Endothelial cell (in vitro differentiated cells): ENCODE data around the gene UBE2E2. TPM values are rescaled to one million over a fixed set of nuclear protein-coding genes. Genes with fewer than 3 reads are reported as not detected.

Experiments used
- DNase-seq: peaks from one replicate; pipeline ENCODE4 v3.0.0; 2021; ENCODE audit warnings: low spot score
- H3K27ac Mint-ChIP-seq: one replicate; pipeline ENCODE4 v1.8.0; 2021; ENCODE audit warnings: mixed read lengths, inconsistent platforms; ENCODE audit not compliant: unreplicated experiment
- H3K27me3 Mint-ChIP-seq: one replicate; pipeline ENCODE4 v1.8.0; 2021; ENCODE audit warnings: mild to moderate bottlenecking, moderate library complexity, mixed read lengths, inconsistent platforms; ENCODE audit not compliant: unreplicated experiment
- H3K36me3 Mint-ChIP-seq: one replicate; pipeline ENCODE4 v1.8.0; 2021; ENCODE audit warnings: mild to moderate bottlenecking, low read depth, mixed read lengths, inconsistent platforms; ENCODE audit not compliant: unreplicated experiment
- H3K4me1 Mint-ChIP-seq: one replicate; pipeline ENCODE4 v1.8.0; 2021; ENCODE audit warnings: mild to moderate bottlenecking, mixed read lengths, inconsistent platforms; ENCODE audit not compliant: unreplicated experiment
- H3K4me3 Mint-ChIP-seq: one replicate; pipeline ENCODE4 v1.8.0; 2021; ENCODE audit warnings: mild to moderate bottlenecking, mixed read lengths, inconsistent platforms; ENCODE audit not compliant: unreplicated experiment
- H3K9me3 Mint-ChIP-seq: one replicate; pipeline ENCODE4 v1.8.0; 2021; ENCODE audit warnings: mixed read lengths, inconsistent platforms; ENCODE audit not compliant: unreplicated experiment
- total RNA-seq: library from RNA; stranded (reverse); fragmentation: NEBNext Ultra II Directional; extraction: Animal tissue kit (Norgen Biotek cat#: 25700); gene quantifications from one replicate; pipeline ENCODE4 v1.2.1, GENCODE V29; 2021; ENCODE audit not compliant: unreplicated experiment
- TF ChIP-seq, protein P1 (sequence below): fragments of 200-600 bp; sonication (generic); IDR thresholded peaks from one replicate; pipeline ENCODE4 v1.5.0; 2021; ENCODE audit warnings: antibody characterized with exemption; ENCODE audit not compliant: unreplicated experiment

Gene UBE2E2
- total RNA-seq, 1 donor from 2014 or later, result 46.9 TPM

DNA sequence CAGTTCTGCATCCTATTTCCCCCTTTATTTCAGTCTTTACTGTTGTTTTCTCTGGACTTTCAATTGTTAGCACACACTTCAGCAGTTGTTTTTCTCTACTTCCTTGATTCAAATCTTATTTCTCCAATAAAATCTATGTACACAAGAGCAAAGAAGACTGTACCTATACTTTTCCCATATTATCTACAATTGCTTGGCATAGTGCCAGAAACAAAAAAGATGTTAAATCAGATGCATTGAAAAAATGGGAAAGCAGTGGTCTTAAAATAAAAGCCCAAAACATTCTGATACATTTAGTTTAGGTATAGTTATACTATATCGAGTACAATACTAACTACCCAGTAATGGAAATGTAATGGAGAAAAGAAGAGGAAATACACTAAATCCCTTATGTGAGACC lies 265.1 kb downstream of the UBE2E2 start:
- no peaks in the 10 kb centered on the region for H3K9me3 Mint-ChIP-seq
- peaks cover 20% of the 10 kb centered on the region for H3K4me1 Mint-ChIP-seq
- H3K27me3 Mint-ChIP-seq, result peaks cover 3% of the 10 kb centered on the region
- no peaks in the 10 kb centered on the region for H3K36me3 Mint-ChIP-seq
- TF ChIP-seq, protein P1, sequence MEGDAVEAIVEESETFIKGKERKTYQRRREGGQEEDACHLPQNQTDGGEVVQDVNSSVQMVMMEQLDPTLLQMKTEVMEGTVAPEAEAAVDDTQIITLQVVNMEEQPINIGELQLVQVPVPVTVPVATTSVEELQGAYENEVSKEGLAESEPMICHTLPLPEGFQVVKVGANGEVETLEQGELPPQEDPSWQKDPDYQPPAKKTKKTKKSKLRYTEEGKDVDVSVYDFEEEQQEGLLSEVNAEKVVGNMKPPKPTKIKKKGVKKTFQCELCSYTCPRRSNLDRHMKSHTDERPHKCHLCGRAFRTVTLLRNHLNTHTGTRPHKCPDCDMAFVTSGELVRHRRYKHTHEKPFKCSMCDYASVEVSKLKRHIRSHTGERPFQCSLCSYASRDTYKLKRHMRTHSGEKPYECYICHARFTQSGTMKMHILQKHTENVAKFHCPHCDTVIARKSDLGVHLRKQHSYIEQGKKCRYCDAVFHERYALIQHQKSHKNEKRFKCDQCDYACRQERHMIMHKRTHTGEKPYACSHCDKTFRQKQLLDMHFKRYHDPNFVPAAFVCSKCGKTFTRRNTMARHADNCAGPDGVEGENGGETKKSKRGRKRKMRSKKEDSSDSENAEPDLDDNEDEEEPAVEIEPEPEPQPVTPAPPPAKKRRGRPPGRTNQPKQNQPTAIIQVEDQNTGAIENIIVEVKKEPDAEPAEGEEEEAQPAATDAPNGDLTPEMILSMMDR, result no peak
- no peak overlapping the region for H3K27ac Mint-ChIP-seq
- no peak for DNase-seq
- H3K4me3 Mint-ChIP-seq, result no peak overlapping the region

DNA sequence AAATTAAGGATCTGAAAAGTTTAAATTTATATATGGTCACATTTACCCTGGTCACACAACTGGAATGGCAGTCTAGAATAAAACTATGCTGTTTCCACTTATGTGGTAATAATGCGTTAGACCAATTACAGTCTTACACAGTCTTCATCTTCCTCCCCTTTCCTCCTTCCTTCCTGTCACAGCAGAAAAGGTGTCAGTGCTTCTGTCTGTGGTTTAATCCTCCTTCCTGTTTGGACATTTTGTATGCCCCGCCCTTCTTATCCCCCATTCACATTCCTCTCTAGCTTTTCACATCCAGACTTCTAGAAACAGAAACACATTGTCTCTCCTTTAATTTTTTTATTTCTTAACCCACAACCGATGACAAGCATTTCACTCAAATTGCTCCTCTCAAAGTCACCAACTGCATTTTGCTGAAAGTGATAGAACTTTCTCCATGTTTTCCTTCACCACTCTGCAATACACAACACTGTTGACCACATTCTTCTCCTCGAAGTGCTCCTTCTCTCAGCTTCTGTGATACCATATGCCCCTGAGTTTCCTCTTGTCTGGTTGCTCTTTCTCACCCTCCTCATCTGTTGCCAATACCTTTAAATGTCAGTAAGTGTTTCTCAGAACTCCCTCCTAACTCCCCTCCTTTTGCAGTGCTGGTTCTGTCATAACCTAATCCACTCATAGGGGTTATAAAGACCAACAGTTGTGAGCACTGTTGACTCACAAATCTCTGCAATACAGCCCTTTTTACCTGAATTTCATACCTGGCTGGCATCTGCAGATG lies 271.6 kb downstream of the UBE2E2 start:
- peaks cover 2% of the 10 kb centered on the region for H3K27me3 Mint-ChIP-seq
- peaks cover 19% of the 10 kb centered on the region for H3K4me1 Mint-ChIP-seq
- H3K4me3 Mint-ChIP-seq, result no peak overlapping the region
- H3K27ac Mint-ChIP-seq, result no peak overlapping the region
- H3K36me3 Mint-ChIP-seq, result peaks cover 11% of the 10 kb centered on the region
- TF ChIP-seq, protein P1, result no peak
- no peak for DNase-seq
- no peaks in the 10 kb centered on the region for H3K9me3 Mint-ChIP-seq

DNA sequence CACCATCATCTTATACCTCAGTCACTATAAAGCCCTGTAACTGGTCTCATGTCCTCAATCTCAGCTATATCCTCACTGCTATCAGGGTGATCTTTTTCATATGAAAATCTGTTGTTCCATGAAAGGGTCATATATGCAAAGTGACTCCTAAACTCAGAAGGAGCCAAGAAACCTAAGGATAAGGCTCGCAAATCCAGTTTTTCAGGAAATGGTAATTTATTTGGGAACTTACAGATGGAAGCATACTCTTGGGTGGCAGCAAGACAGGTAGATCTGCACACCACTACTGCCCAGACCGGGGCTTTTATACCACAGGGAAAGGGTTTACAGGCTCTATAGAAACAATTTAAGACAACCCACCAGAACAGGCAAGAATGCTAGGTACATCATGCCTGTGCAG lies 272.3 kb downstream of the UBE2E2 start:
- peaks cover 11% of the 10 kb centered on the region for H3K36me3 Mint-ChIP-seq
- H3K4me1 Mint-ChIP-seq, result peaks cover 15% of the 10 kb centered on the region
- no peak overlapping the region for H3K27ac Mint-ChIP-seq
- no peak overlapping the region for H3K4me3 Mint-ChIP-seq
- no peak for DNase-seq
- H3K27me3 Mint-ChIP-seq, result peaks cover 2% of the 10 kb centered on the region
- TF ChIP-seq, protein P1, result no peak
- no peaks in the 10 kb centered on the region for H3K9me3 Mint-ChIP-seq

DNA sequence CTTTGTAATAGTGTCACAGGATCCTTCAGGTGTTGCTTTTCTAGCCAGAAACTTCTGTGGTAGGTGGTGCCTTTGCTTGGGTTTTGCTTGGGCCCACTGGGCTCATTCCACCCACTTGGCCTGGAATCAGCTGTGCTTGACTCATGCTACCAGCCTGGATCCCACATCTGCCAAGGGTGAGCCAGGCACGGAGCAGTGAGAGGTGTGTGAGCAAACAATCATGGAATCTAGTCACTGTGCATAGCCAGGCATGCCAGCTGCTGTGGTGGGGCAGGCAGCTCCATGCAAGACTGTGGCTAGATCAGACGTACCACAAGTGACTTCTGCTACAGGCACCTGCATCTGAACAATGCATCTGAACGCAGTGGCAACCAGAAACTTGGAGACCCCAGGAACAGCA lies 275.9 kb downstream of the UBE2E2 start:
- Mint-ChIP-seq H3K27me3 (peaks cover 3% of the 10 kb centered on the region), H3K4me1 (peaks cover 9% of the 10 kb centered on the region), H3K9me3 (no peaks in the 10 kb centered on the region), H3K4me3 (no peak overlapping the region), H3K36me3 (peaks cover 11% of the 10 kb centered on the region), H3K27ac (no peak overlapping the region)
- TF ChIP-seq, protein P1, result no peak
- DNase-seq, result no peak

DNA sequence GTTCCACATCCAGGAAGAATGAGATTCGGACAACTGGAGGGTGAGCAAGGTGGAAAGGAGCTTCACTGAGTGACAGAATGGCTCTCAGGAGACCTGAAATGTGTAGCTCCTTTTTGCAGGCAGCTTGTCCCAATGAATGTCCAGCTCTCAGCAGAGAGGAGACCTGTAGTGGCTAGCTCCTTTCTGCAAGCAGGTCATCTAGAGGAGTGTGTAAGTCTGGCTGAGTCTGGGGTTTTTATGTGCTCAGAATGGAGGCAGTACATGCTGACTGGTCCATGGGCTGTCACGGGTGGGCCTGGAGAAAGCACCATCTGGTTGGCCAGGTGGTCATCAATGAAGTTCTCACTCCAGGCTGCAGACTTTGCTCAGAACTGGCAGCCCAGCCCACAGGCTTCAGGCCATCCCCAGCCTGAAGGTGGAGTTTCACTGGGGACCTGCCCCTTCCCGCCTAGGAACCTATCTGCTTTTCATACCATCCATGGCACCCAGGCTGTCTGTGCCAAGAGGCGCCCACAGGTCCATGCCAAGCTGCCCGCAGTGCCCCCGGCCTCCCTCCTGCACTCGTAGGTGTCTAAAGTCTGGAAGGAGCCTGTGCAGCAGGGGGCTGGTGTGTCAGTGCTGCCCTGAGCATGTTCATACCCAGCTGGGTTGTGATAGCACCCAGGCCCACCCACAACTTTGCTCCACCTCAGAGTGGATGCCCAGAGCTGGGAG lies 276.6 kb downstream of the UBE2E2 start:
- peaks cover 16% of the 10 kb centered on the region for H3K36me3 Mint-ChIP-seq
- H3K4me1 Mint-ChIP-seq, result peaks cover 6% of the 10 kb centered on the region
- no peaks in the 10 kb centered on the region for H3K9me3 Mint-ChIP-seq
- H3K4me3 Mint-ChIP-seq, result no peak overlapping the region
- TF ChIP-seq, protein P1, result no peak
- H3K27me3 Mint-ChIP-seq, result peaks cover 3% of the 10 kb centered on the region
- DNase-seq, result no peak
- H3K27ac Mint-ChIP-seq, result no peak overlapping the region
